Measurements from ENCODE around the gene SAPCD1. TPM values are rescaled to one million over a fixed set of nuclear protein-coding genes. Genes with fewer than 3 reads are reported as not detected.

Gene SAPCD1
- total RNA-seq, 1 donor from 2014 or later = 1.2 TPM

- H3K36me3 Mint-ChIP-seq (ENCODE audit: low read depth, unreplicated experiment) = peaks cover 23% of the 10 kb centered on the region
- Histone ChIP-seq H3K9me3 (ENCODE audit: insufficient read depth, low read depth, low read length) (no peaks in the 10 kb centered on the region), H3K9ac (ENCODE audit: low read length) (no peak overlapping the region), H3K36me3 (ENCODE audit: insufficient read depth, low read length) (peaks cover 7% of the 10 kb centered on the region), H2AFZ (ENCODE audit: low read depth, low read length) (no peak overlapping the region), H3K4me2 (ENCODE audit: low read length) (no peak overlapping the region), H3K4me1 (ENCODE audit: insufficient read depth, low read length) (peaks cover 13% of the 10 kb centered on the region), H3K4me3 (ENCODE audit: insufficient read depth, low read depth, low read length) (no peak overlapping the region), H3K27me3 (ENCODE audit: insufficient read depth, low read length) (no peaks in the 10 kb centered on the region), H3K27ac (ENCODE audit: low read depth, low read length) (no peak overlapping the region), H3K79me2 (ENCODE audit: insufficient read depth, low read length) (peaks cover 12% of the 10 kb centered on the region), H4K20me1 (ENCODE audit: insufficient read depth, low read length) (peaks cover 26% of the 10 kb centered on the region)
- DNase-seq (ENCODE audit: low read depth) (no peak), FAIRE-seq (no peak)
- H3K27me3 Mint-ChIP-seq (ENCODE audit: low read depth, unreplicated experiment) = peaks cover 8% of the 10 kb centered on the region
- H3K4me1 Mint-ChIP-seq (ENCODE audit: low read depth, unreplicated experiment) = peaks cover 5% of the 10 kb centered on the region
- H3K4me3 Mint-ChIP-seq (ENCODE audit: unreplicated experiment) = peak overlapping the region; percentile 2
- TF ChIP-seq CTCF (IDR thresholded peaks at IDR 0.05; ENCODE audit: insufficient read depth, low read depth, low read length) (no peak), EZH2 (IDR thresholded peaks at IDR 0.05; ENCODE audit: insufficient read depth, low read length) (no peak)
- no peak overlapping the region for H3K27ac Mint-ChIP-seq (ENCODE audit: unreplicated experiment)
- H3K9me3 Mint-ChIP-seq (ENCODE audit: unreplicated experiment) = peaks cover 3% of the 10 kb centered on the region
These were observed 36.7 kb upstream of the SAPCD1 start for GRCh38 chr6:31725502-31726350.

- Histone ChIP-seq H3K79me2 (ENCODE audit: insufficient read depth, low read length) (peaks cover 15% of the 10 kb centered on the region), H3K4me2 (ENCODE audit: low read length) (no peak overlapping the region), H3K27me3 (ENCODE audit: insufficient read depth, low read length) (no peaks in the 10 kb centered on the region), H3K4me3 (ENCODE audit: insufficient read depth, low read depth, low read length) (no peak overlapping the region), H2AFZ (ENCODE audit: low read depth, low read length) (no peak overlapping the region), H3K4me1 (ENCODE audit: insufficient read depth, low read length) (peaks cover 14% of the 10 kb centered on the region), H3K36me3 (ENCODE audit: insufficient read depth, low read length) (peaks cover 21% of the 10 kb centered on the region), H3K9me3 (ENCODE audit: insufficient read depth, low read depth, low read length) (no peaks in the 10 kb centered on the region), H4K20me1 (ENCODE audit: insufficient read depth, low read length) (peaks cover 36% of the 10 kb centered on the region), H3K27ac (ENCODE audit: low read depth, low read length) (no peak overlapping the region), H3K9ac (ENCODE audit: low read length) (no peak overlapping the region)
- Mint-ChIP-seq H3K27me3 (ENCODE audit: low read depth, unreplicated experiment) (no peaks in the 10 kb centered on the region), H3K4me1 (ENCODE audit: low read depth, unreplicated experiment) (peaks cover 13% of the 10 kb centered on the region), H3K4me3 (ENCODE audit: unreplicated experiment) (peak overlapping the region; percentile 52), H3K9me3 (ENCODE audit: unreplicated experiment) (no peaks in the 10 kb centered on the region), H3K27ac (ENCODE audit: unreplicated experiment) (no peak overlapping the region), H3K36me3 (ENCODE audit: low read depth, unreplicated experiment) (peaks cover 22% of the 10 kb centered on the region)
- DNase-seq (ENCODE audit: low read depth) = no peak
- FAIRE-seq = no peak
- TF ChIP-seq EZH2 (IDR thresholded peaks at IDR 0.05; ENCODE audit: insufficient read depth, low read length) (no peak), CTCF (IDR thresholded peaks at IDR 0.05; ENCODE audit: insufficient read depth, low read depth, low read length) (no peak)
These were observed 35.3 kb upstream of the SAPCD1 start for GRCh38 chr6:31727034-31727716.

All from astrocyte (in vitro differentiated cells and primary cell).